ENCODE measurements around the gene SPOCK1.

SPOCK1 gene

GRCh38 chr5:137361280-137361679 is 137.8 kb downstream of the SPOCK1 start:
- DNase-seq (ENCODE audit: low read depth in 2 of 2): no peak

- no peak for DNase-seq (ENCODE audit: low read depth in 2 of 2)
These were observed 138.5 kb downstream of the SPOCK1 start for GRCh38 chr5:137360607-137361006.

- no peak for DNase-seq (ENCODE audit: low read depth in 2 of 2)
These were observed 139.2 kb downstream of the SPOCK1 start for GRCh38 chr5:137359941-137360340.

- DNase-seq (ENCODE audit: low read depth in 2 of 2): no peak
These were observed 141.7 kb downstream of the SPOCK1 start for GRCh38 chr5:137357436-137357835.

- DNase-seq (ENCODE audit: low read depth in 2 of 2): no peak
These were observed 143.0 kb downstream of the SPOCK1 start for GRCh38 chr5:137356127-137356526.

GRCh38 chr5:137355708-137356107 is 143.4 kb downstream of the SPOCK1 start:
- no peak for DNase-seq (ENCODE audit: low read depth in 2 of 2)

GRCh38 chr5:137352095-137352494 is 147.0 kb downstream of the SPOCK1 start:
- no peak for DNase-seq (ENCODE audit: low read depth in 2 of 2)

- DNase-seq (ENCODE audit: low read depth in 2 of 2): no peak
These were observed 148.3 kb downstream of the SPOCK1 start for GRCh38 chr5:137350791-137351190.

GRCh38 chr5:137348759-137349158 is 150.4 kb downstream of the SPOCK1 start:
- DNase-seq (ENCODE audit: low read depth in 2 of 2): no peak

GRCh38 chr5:137347865-137348264 is 151.3 kb downstream of the SPOCK1 start:
- no peak for DNase-seq (ENCODE audit: low read depth in 2 of 2)

- DNase-seq (ENCODE audit: low read depth in 2 of 2): no peak
These were observed 152.8 kb downstream of the SPOCK1 start for GRCh38 chr5:137346281-137346680.

- no peak for DNase-seq (ENCODE audit: low read depth in 2 of 2)
These were observed 153.7 kb downstream of the SPOCK1 start for GRCh38 chr5:137345396-137345795.

GRCh38 chr5:137344723-137345322 is 154.3 kb downstream of the SPOCK1 start:
- DNase-seq (ENCODE audit: low read depth in 2 of 2): no peak

- DNase-seq (ENCODE audit: low read depth in 2 of 2): no peak
These were observed 155.1 kb downstream of the SPOCK1 start for GRCh38 chr5:137344021-137344420.

- no peak for DNase-seq (ENCODE audit: low read depth in 2 of 2)
These were observed 156.4 kb downstream of the SPOCK1 start for GRCh38 chr5:137342764-137343163.

- no peak for DNase-seq (ENCODE audit: low read depth in 2 of 2)
These were observed 157.3 kb downstream of the SPOCK1 start for GRCh38 chr5:137341831-137342230.

- no peak for DNase-seq (ENCODE audit: low read depth in 2 of 2)
These were observed 158.2 kb downstream of the SPOCK1 start for GRCh38 chr5:137340881-137341280.

- DNase-seq (ENCODE audit: low read depth in 2 of 2): no peak
These were observed 162.5 kb downstream of the SPOCK1 start for GRCh38 chr5:137336565-137337120.

- no peak for DNase-seq (ENCODE audit: low read depth in 2 of 2)
These were observed 163.0 kb downstream of the SPOCK1 start for GRCh38 chr5:137336161-137336560.

- no peak for DNase-seq (ENCODE audit: low read depth in 2 of 2)
These were observed 163.6 kb downstream of the SPOCK1 start for GRCh38 chr5:137335493-137335892.

- DNase-seq (ENCODE audit: low read depth in 2 of 2): no peak
These were observed 165.2 kb downstream of the SPOCK1 start for GRCh38 chr5:137333928-137334327.

GRCh38 chr5:137333475-137333874 is 165.7 kb downstream of the SPOCK1 start:
- no peak for DNase-seq (ENCODE audit: low read depth in 2 of 2)

- DNase-seq (ENCODE audit: low read depth in 2 of 2): no peak
These were observed 166.8 kb downstream of the SPOCK1 start for GRCh38 chr5:137332296-137332695.
